K562 (cell line): ENCODE data around the gene ATP5MG. TPM values are rescaled to one million over a fixed set of nuclear protein-coding genes. Genes with fewer than 3 reads are reported as not detected.
"Not testable (repeated sequence)": the region's sequence is repeated elsewhere in the genome, so short reads cannot be mapped to it uniquely, and the experiment has no call there.

ENCODE experiments used
- ATAC-seq: fragments of 200-7000 bp; cut with Tn5 transposase; 3 replicates; pipeline ENCODE4 v1.9.1; 2020; ENCODE audit warnings: moderate library complexity
- BruUV-seq: library from RNA; stranded (reverse); fragments of 400-500 nt; replicated peaks from 2 replicates; lab custom pipeline; 2021; lab: Mats Ljungman, UMichigan
- CTCF ChIA-PET: fragments of 300-600 bp; formaldehyde crosslinking; extraction: SDS; loops from one replicate; lab custom pipeline; 2021; ENCODE audit warnings: low intra/inter-chr PET ratio; lab: Yijun Ruan, JAX
- POLR2A ChIA-PET: fragments of 300-600, 350-650 bp; sonication (Branson Sonifier 250); formaldehyde crosslinking; extraction: SDS; loops from one replicate; lab custom pipeline; 2021; ENCODE audit warnings: antibody characterized with exemption, inconsistent platforms; lab: Yijun Ruan, JAX
- DNase-seq, 4 experiments: peaks; one replicate each; pipeline versions ENCODE4 v3.0.0 to v3.0.0-alpha.2; 2011 to 2018; ENCODE audit warnings: low spot score in 3 of 4, mixed read lengths in 3 of 4; ENCODE audit errors: extremely low read depth in 1 of 4
- FAIRE-seq: peaks from 2 replicates; lab custom pipeline; 2011; peaks lifted over from hg19 to GRCh38; lab: Jason Lieb, UNC
- H2AFZ ChIP-seq: 2 replicates; pipeline ENCODE4 v1.6.0; 2011; ENCODE audit warnings: low read depth, low read length, control low read depth, inconsistent platforms
- H3K27ac ChIP-seq: fragments of 200-600 bp; 3 replicates; pipeline ENCODE4 v1.8.0; 2011; ENCODE audit warnings: low read depth, mild to moderate bottlenecking, control low read depth, inconsistent platforms, low read length, moderate library complexity, mixed read lengths; ENCODE audit errors: extremely low read depth
- H3K27me3 ChIP-seq, 2 experiments: fragments of 300-600 bp in 1 of 2; 2 replicates in 1 of 2; 3 replicates in 1 of 2; pipeline versions ENCODE4 v1.6.0 to v1.8.0; 2011; ENCODE audit warnings: inconsistent platforms in 2 of 2, low read length in 2 of 2, mild to moderate bottlenecking in 1 of 2, mixed read lengths in 1 of 2, moderate library complexity in 1 of 2; ENCODE audit not compliant: control insufficient read depth in 2 of 2, insufficient read depth in 2 of 2
- H3K36me3 ChIP-seq: fragments of 300-600 bp; 3 replicates; pipeline ENCODE4 v1.8.0; 2011; ENCODE audit warnings: mild to moderate bottlenecking, low read length, inconsistent platforms; ENCODE audit not compliant: control insufficient read depth, insufficient read depth
- H3K4me1 ChIP-seq, 2 experiments: fragments of 200-600 bp in 1 of 2; replicated peaks in 1 of 2; 2 replicates in 1 of 2; 3 replicates in 1 of 2; pipeline versions ENCODE4 v1.5.1 to v1.8.0; 2011; ENCODE audit warnings: inconsistent platforms in 2 of 2, low read length in 2 of 2, mild to moderate bottlenecking in 1 of 2, mixed read lengths in 1 of 2, moderate library complexity in 1 of 2; ENCODE audit not compliant: control insufficient read depth in 2 of 2, insufficient read depth in 2 of 2
- H3K4me2 ChIP-seq: 2 replicates; pipeline ENCODE4 v1.6.1; 2011; ENCODE audit warnings: low read length, control low read depth, inconsistent platforms, mixed read lengths; ENCODE audit not compliant: insufficient read depth
- H3K4me3 ChIP-seq: fragments of 200-600 bp; sonication (generic), shearing (Covaris generic); 2 replicates; pipeline ENCODE4 v1.5.1; 2016; ENCODE audit warnings: control low read depth, inconsistent platforms
- H3K79me2 ChIP-seq: fragments of 200-600 bp; 3 replicates; pipeline ENCODE4 v1.8.0; 2011; ENCODE audit warnings: low read length, inconsistent platforms; ENCODE audit not compliant: control insufficient read depth, insufficient read depth
- H3K9ac ChIP-seq, 2 experiments: 2 replicates each; pipeline versions ENCODE4 v1.6.0 to v1.6.1; 2011; ENCODE audit warnings: low read depth in 2 of 2, low read length in 2 of 2, control low read depth in 1 of 2, inconsistent platforms in 1 of 2, mild to moderate bottlenecking in 1 of 2, mixed read lengths in 1 of 2; ENCODE audit not compliant: insufficient read depth in 1 of 2
- H3K9me1 ChIP-seq: one replicate; pipeline ENCODE4 v1.6.0; 2011; ENCODE audit warnings: inconsistent platforms, mild to moderate bottlenecking, low read length, moderate library complexity; ENCODE audit not compliant: control insufficient read depth, insufficient read depth
- H3K9me3 ChIP-seq: replicated peaks from 2 replicates; pipeline ENCODE4 v1.5.1; 2011; ENCODE audit warnings: low read depth, low read length, inconsistent platforms; ENCODE audit not compliant: control insufficient read depth, insufficient read depth
- H4K20me1 ChIP-seq: replicated peaks from 2 replicates; pipeline ENCODE4 v1.6.1; 2011; ENCODE audit warnings: low read length, inconsistent platforms, mixed read lengths; ENCODE audit not compliant: control insufficient read depth, insufficient read depth
- IFI16 ChIP-seq: fragments of 250-450 bp; sonication (Bioruptor Pico); IDR thresholded peaks from 2 replicates; pipeline ENCODE4 v2.1.2; 2022; ENCODE audit warnings: mild to moderate bottlenecking, inconsistent platforms
- KDM1A ChIP-seq, 2 experiments: fragments of 450-650 bp; IDR thresholded peaks; 2 replicates each; pipeline ENCODE4 v1.6.1; 2016; ENCODE audit warnings: mild to moderate bottlenecking in 2 of 2
- NCOA2 ChIP-seq, 2 experiments: fragments of 450-650 bp; IDR thresholded peaks; 2 replicates each; pipeline ENCODE4 v1.6.1; 2018; ENCODE audit warnings: mild to moderate bottlenecking in 2 of 2, moderate library complexity in 1 of 2; ENCODE audit not compliant: partially characterized antibody in 2 of 2
- POLR3G ChIP-seq: IDR thresholded peaks from 2 replicates; pipeline ENCODE4 v1.6.1; 2011; ENCODE audit not compliant: insufficient read length, insufficient replicate concordance; ENCODE audit errors: extremely low read depth
- ZC3H8 ChIP-seq: fragments of 450-650 bp; IDR thresholded peaks from 2 replicates; pipeline ENCODE4 v1.6.1; 2017
- ZNF146 ChIP-seq: IDR thresholded peaks from one replicate; pipeline ENCODE4 v1.6.1; 2018; ENCODE audit warnings: missing compliant biosample characterization; ENCODE audit not compliant: unreplicated experiment
- WGBS: fragments of 100-300 bp; shearing (Covaris generic); methylation state at CpG from one replicate; pipeline ENCODE4 v1.1.6; 2016; ENCODE audit warnings: low coverage, mixed read lengths; ENCODE audit not compliant: insufficient coverage; ENCODE audit errors: missing lambda C conversion rate; 5-methylcytosine and 5-hydroxymethylcytosine counted together
- in situ Hi-C: fragments of 300-500 bp; cut with MboI; formaldehyde crosslinking; loops from 4 replicates; pipeline ENCODE4 v1.15.0; 2018; ENCODE audit warnings: inconsistent platforms, mixed read lengths
- intact Hi-C: fragments of 100-400 bp; cut with micrococcal nuclease; formaldehyde crosslinking; loops from 2 replicates; pipeline ENCODE4 v1.14.2; 2022
- polyA plus RNA-seq, 8 experiments: library from polyadenylated mRNA; depleted of rRNA in 4 of 8; stranded (reverse) in 5 of 8; unstranded in 3 of 8; fragments of >200 nt; fragmentation: Nextera tagmentation in 2 of 8; fragmentation: Illumina TruSeq in 1 of 8; extraction: Ambion mirVana in 2 of 8; extraction: Trizol in 1 of 8; gene quantifications; 2 replicates each; pipeline versions ENCODE4 v1.2.1 to v1.2.3, GENCODE V29; 2011 to 2014; ENCODE audit warnings: inconsistent platforms in 1 of 8, missing spikeins in 1 of 8
- total RNA-seq, 7 experiments: library from RNA; depleted of rRNA in 6 of 7; stranded (reverse); fragments of >200 nt in 6 of 7; fragmentation: Illumina TruSeq in 2 of 7; extraction: Trizol in 2 of 7; gene quantifications; 2 replicates each; pipeline versions ENCODE4 v1.2.1 to v1.2.3, GENCODE V29; 2011 to 2021; ENCODE audit warnings: low replicate concordance in 1 of 7
- TF ChIP-seq, protein P1 (sequence below), 3 experiments: fragments of 200-800 bp in 1 of 3; fragments of 250-450 bp in 1 of 3; fragments of 450-650 bp in 1 of 3; sonication (Bioruptor Pico) in 1 of 3; sonication (Bioruptor generic) in 1 of 3; formaldehyde crosslinking in 1 of 3; IDR thresholded peaks; 2 replicates each; pipeline versions ENCODE4 v1.6.1 to v1.8.0; 2016 to 2022; ENCODE audit warnings: mild to moderate bottlenecking in 2 of 3, missing genetic modification characterization in 2 of 3, missing compliant biosample characterization in 1 of 3, moderate library complexity in 1 of 3

ATP5MG gene
- total and polyA plus RNA-seq, 9 of the 15 experiments (the other 6 are each of a cell fraction or from before 2014, with no cell fraction given), result 301 to 2,138 (median 434) TPM

DNA sequence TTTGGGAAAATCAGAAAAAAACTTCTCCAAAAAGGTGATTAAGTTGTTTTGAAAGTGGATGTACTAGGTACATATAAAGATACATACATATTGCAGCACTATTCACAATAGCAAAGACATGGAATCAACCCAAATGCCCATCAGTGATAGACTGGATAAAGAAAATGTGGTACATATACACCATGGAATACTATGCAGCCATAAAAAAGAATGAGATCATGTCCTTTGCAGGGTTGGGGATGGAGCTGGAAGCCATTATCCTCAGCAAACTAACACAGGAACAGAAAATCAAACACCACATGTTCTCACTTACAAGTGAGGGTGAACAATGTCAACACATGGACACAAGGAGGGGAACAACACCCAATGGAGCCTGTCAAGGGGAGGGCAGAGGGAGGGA, 15.5 kb downstream of the ATP5MG start:
- H3K27ac ChIP-seq, H3K9me3 ChIP-seq, in situ Hi-C loops, H3K4me3 ChIP-seq, H3K79me2 ChIP-seq, H3K4me2 ChIP-seq, H3K9me1 ChIP-seq, H3K9ac ChIP-seq, ATAC-seq, H3K27me3 ChIP-seq, FAIRE-seq, H3K36me3 ChIP-seq, H4K20me1 ChIP-seq, DNase-seq, intact Hi-C loops, H2AFZ ChIP-seq, POLR2A ChIA-PET: not testable (repeated sequence)
- CTCF ChIA-PET, result interaction anchor here (0.7 kb wide), 1 partner anchor 250 kb away, joined by 3 read pairs; no protein-coding TSS in a partner anchor
- H3K4me1 ChIP-seq, result peaks cover 4 to 20% of the 10 kb centered on the region in 2 experiments; a peak in 3 of 5 replicates
- TF ChIP-seq ZNF146 (CRISPR knock-in tag) (peak; percentile 82), KDM1A (IDR thresholded peaks at IDR 0.05) (peak; percentile 11 to 52; a peak in 1 of 4 replicates)
- TF ChIP-seq, all 486 proteins: peak for 2; not testable (repeated sequence) for 484
- not testable (repeated sequence) for BruUV-seq

DNA sequence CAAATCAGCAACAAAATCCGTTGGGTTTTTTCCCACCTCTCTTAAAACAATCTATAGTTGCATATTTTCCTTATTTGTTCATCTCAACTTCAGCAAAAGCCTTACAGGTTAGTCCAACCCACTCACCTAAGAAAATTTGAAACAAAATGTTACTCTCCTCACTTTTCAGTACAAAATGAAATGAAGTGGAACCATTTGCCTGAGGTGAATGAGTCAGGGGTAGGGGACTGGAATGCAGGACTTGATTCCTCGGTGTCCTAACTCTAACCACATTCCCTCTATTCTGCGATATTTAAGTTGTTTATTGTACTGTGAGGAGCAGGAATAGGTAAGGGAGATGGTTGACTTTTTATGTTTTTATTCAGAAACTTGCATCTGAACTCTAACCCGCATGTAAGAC, 16.4 kb downstream of the ATP5MG start:
- H3K4me1 ChIP-seq, result peaks cover 4 to 20% of the 10 kb centered on the region in 2 experiments; a peak in 3 of 5 replicates
- ATAC-seq (no peak), DNase-seq (no peak)
- no peaks in the 10 kb centered on the region for H3K36me3 ChIP-seq
- no peaks in the 10 kb centered on the region for H4K20me1 ChIP-seq
- no peak for TF ChIP-seq ZC3H8
- no peak for TF ChIP-seq NCOA2 (IDR thresholded peaks at IDR 0.05; ENCODE audit: partially characterized antibody in 2 of 2)
- TF ChIP-seq, protein P1, sequence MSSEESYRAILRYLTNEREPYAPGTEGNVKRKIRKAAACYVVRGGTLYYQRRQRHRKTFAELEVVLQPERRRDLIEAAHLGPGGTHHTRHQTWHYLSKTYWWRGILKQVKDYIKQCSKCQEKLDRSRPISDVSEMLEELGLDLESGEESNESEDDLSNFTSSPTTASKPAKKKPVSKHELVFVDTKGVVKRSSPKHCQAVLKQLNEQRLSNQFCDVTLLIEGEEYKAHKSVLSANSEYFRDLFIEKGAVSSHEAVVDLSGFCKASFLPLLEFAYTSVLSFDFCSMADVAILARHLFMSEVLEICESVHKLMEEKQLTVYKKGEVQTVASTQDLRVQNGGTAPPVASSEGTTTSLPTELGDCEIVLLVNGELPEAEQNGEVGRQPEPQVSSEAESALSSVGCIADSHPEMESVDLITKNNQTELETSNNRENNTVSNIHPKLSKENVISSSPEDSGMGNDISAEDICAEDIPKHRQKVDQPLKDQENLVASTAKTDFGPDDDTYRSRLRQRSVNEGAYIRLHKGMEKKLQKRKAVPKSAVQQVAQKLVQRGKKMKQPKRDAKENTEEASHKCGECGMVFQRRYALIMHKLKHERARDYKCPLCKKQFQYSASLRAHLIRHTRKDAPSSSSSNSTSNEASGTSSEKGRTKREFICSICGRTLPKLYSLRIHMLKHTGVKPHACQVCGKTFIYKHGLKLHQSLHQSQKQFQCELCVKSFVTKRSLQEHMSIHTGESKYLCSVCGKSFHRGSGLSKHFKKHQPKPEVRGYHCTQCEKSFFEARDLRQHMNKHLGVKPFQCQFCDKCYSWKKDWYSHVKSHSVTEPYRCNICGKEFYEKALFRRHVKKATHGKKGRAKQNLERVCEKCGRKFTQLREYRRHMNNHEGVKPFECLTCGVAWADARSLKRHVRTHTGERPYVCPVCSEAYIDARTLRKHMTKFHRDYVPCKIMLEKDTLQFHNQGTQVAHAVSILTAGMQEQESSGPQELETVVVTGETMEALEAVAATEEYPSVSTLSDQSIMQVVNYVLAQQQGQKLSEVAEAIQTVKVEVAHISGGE (CRISPR knock-in tag; IDR thresholded peaks at IDR 0.05), result 0 out of 6 replicates have a peak, but pooled peaks of 1 of the 3 experiments have one; percentile 37
- TF ChIP-seq POLR3G, result no peak
- no peak for TF ChIP-seq IFI16 (CRISPR knock-in tag)
- TF ChIP-seq, all 486 proteins: peak for 1
- Histone ChIP-seq H3K27ac (no peak overlapping the region), H3K79me2 (no peaks in the 10 kb centered on the region), H3K4me3 (no peak overlapping the region), H3K4me2 (no peak overlapping the region), H3K27me3 (no peaks in the 10 kb centered on the region), H2AFZ (peak overlapping the region; percentile 11; the same call in 1 of the 2 replicates), H3K9me1 (no peaks in the 10 kb centered on the region), H3K9ac (no peak overlapping the region), H3K9me3 (no peaks in the 10 kb centered on the region)
- CTCF ChIA-PET, result no interaction called here
- WGBS, result 54% methylated on average over 4 of the region's 4 CpGs
- no TSS peak for BruUV-seq
- no peak for FAIRE-seq
- in situ Hi-C loops (no loop called here), intact Hi-C loops (no loop called here)
- POLR2A ChIA-PET, result interaction anchor here (0.5 to 1.1 kb wide), 3 partner anchors 17 to 144 kb away, joined by 3 read pairs; no protein-coding TSS in a partner anchor
